GM13977 (cell line): ENCODE data around the gene UGT1A7.
"Not testable (repeated sequence)": the region's sequence is repeated elsewhere in the genome, so short reads cannot be mapped to it uniquely, and the experiment has no call there.

Experiments
- DNase-seq: peaks from one replicate; pipeline ENCODE4 v3.0.0; 2012; ENCODE audit warnings: low spot score
- in situ Hi-C: fragments of 300-500 bp; cut with MboI; formaldehyde crosslinking; loops from one replicate; pipeline ENCODE4 v1.12.0; 2022; ENCODE audit warnings: low sequenced_read_pairs, low pct_unique_long_range_greater_than_20kb, mixed read lengths, inconsistent platforms; ENCODE audit not compliant: unreplicated experiment
- TF ChIP-seq, protein P1 (sequence below): IDR thresholded peaks from 2 replicates; pipeline ENCODE4 v1.5.1; 2012; ENCODE audit warnings: mild to moderate bottlenecking, control low read depth; ENCODE audit not compliant: insufficient read depth; ENCODE audit errors: extremely low read depth, missing control alignments

UGT1A7 gene

DNA sequence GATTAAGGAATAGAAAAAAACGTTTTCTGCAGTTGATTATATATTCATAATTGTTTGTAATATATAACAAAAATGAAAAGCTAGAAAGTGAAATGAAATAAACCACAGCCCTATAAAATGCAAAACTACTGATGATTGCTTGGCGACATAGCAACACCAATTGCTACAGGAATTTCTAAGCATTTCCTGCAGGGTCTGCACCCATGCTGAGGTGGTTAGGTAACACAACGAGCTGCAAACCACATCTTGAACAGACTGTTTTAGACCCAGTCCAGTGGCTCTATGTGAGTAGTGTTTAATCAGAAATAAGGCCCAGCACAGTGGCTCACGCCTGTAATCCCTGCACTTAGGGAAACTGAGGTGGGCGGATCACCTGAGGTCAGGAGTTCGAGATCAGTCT, 27.2 kb upstream of the UGT1A7 start:
- TF ChIP-seq, protein P1, sequence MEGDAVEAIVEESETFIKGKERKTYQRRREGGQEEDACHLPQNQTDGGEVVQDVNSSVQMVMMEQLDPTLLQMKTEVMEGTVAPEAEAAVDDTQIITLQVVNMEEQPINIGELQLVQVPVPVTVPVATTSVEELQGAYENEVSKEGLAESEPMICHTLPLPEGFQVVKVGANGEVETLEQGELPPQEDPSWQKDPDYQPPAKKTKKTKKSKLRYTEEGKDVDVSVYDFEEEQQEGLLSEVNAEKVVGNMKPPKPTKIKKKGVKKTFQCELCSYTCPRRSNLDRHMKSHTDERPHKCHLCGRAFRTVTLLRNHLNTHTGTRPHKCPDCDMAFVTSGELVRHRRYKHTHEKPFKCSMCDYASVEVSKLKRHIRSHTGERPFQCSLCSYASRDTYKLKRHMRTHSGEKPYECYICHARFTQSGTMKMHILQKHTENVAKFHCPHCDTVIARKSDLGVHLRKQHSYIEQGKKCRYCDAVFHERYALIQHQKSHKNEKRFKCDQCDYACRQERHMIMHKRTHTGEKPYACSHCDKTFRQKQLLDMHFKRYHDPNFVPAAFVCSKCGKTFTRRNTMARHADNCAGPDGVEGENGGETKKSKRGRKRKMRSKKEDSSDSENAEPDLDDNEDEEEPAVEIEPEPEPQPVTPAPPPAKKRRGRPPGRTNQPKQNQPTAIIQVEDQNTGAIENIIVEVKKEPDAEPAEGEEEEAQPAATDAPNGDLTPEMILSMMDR, result no peak
- in situ Hi-C loops, result no loop called here
- no peak for DNase-seq

- no peak for DNase-seq
- TF ChIP-seq, protein P1, result no peak
- in situ Hi-C loops, result no loop called here
These were observed 26.7 kb upstream of the UGT1A7 start for GRCh38 chr2:233655043-233655442.

- in situ Hi-C loops, DNase-seq: not testable (repeated sequence)
These were observed 25.8 kb upstream of the UGT1A7 start for GRCh38 chr2:233655943-233656342.

- TF ChIP-seq, protein P1, result no peak
- DNase-seq, result peak; percentile 2
- in situ Hi-C loops, result no loop called here
These were observed 25.3 kb upstream of the UGT1A7 start for GRCh38 chr2:233656443-233656842.

- in situ Hi-C loops, result no loop called here
- DNase-seq, result no peak
- TF ChIP-seq, protein P1, result no peak
These were observed 23.1 kb upstream of the UGT1A7 start for GRCh38 chr2:233658610-233659009.

DNA sequence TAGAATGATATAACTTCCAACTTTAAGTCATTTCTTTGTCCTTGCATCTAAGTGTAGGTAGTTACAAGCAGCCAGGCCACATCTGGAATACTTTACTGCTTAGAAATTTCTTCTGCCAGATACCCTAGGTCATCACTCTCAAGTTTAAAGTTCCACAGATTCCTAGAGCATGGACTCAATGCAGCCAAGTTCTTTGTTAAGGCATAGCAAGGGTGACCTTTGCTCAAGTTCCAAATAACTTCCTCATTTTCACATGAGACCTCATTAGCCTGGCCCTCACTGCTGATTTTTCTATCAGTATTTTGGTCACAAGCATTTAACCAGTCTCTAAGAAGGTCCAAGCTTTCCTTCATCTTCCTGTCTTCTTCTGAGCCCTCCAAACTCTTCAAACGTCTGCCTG, 17.8 kb upstream of the UGT1A7 start:
- in situ Hi-C loops, result no loop called here
- no peak for DNase-seq
- TF ChIP-seq, protein P1, result no peak

DNA sequence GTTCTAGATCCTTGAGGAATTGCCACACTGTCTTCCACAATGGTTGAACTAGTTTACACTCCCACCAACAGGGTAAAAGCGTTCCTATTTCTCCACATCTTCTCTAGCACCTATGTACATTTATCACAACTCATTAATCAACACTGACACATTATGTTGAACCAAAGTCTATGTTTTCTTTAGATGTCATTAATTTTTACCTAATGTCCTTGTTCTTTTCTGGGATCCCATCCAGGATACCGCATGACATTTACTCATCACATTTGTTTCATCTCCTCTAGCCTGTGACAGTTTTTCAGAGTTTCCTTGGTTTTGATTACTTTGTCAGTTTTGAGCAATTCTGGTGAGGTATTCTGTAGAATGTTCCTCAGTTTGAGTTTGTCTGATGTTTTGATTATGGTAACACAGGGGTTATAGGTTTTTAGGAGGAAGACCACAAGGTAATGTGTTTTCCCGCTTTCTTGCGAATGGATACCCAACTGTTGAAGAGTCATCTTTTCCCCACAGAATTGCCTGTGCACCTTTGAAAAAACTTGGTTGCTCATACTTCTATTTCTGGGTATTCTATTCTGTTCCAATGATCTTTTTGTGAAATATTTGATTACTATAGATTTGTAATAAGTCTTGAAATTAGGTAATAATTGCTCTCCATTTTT, 13.0 kb upstream of the UGT1A7 start:
- no peak for DNase-seq
- TF ChIP-seq, protein P1, result no peak
- in situ Hi-C loops, result no loop called here
